ENCODE results near the gene CYP4V2. TPM values are rescaled to one million over a fixed set of nuclear protein-coding genes. Genes with fewer than 3 reads are reported as not detected.
"Not testable (repeated sequence)": the region's sequence is repeated elsewhere in the genome, so short reads cannot be mapped to it uniquely, and the experiment has no call there.

The CYP4V2 gene
- total RNA-seq, 4 donors from 2014 or later: 7.0 to 12.1 (median 7.9) TPM

GRCh38 chr4:186243331-186243730, 52.0 kb downstream of the CYP4V2 start:
- H3K27me3 ChIP-seq: no peaks in the 10 kb centered on the region
- H3K4me3 ChIP-seq: no peak overlapping the region
- DNase-seq (ENCODE audit: low spot score in 2 of 2): no peak
- peaks cover 3% of the 10 kb centered on the region for H3K9me3 ChIP-seq
- H3K27ac ChIP-seq: no peak overlapping the region
- TF ChIP-seq POLR2A (IDR thresholded peaks at IDR 0.05) (no peak), EP300 (IDR thresholded peaks at IDR 0.05) (no peak), POLR2AphosphoS5 (IDR thresholded peaks at IDR 0.05) (no peak), CTCF (IDR thresholded peaks at IDR 0.05) (no peak)
- H3K36me3 ChIP-seq: no peaks in the 10 kb centered on the region
- 88% methylated on average over 2 of the region's 2 CpGs for WGBS
- no peaks in the 10 kb centered on the region for H3K4me1 ChIP-seq

- H3K27me3 ChIP-seq: no peaks in the 10 kb centered on the region
- H3K27ac ChIP-seq: no peak overlapping the region
- peaks cover 3% of the 10 kb centered on the region for H3K9me3 ChIP-seq
- H3K4me3 ChIP-seq: no peak overlapping the region
- H3K36me3 ChIP-seq: no peaks in the 10 kb centered on the region
- DNase-seq (ENCODE audit: low spot score in 2 of 2): no peak
- TF ChIP-seq EP300 (IDR thresholded peaks at IDR 0.05) (no peak), POLR2AphosphoS5 (IDR thresholded peaks at IDR 0.05) (no peak), CTCF (IDR thresholded peaks at IDR 0.05) (no peak), POLR2A (IDR thresholded peaks at IDR 0.05) (no peak)
- 85% methylated on average over 5 of the region's 5 CpGs for WGBS
- no peaks in the 10 kb centered on the region for H3K4me1 ChIP-seq
Measured at GRCh38 chr4:186244835-186245234, 53.5 kb downstream of the CYP4V2 start.

GRCh38 chr4:186247062-186247752, 55.8 kb downstream of the CYP4V2 start:
- not testable (repeated sequence) for H3K27ac ChIP-seq; H3K27me3 ChIP-seq; DNase-seq (ENCODE audit: low spot score in 2 of 2); H3K36me3 ChIP-seq; H3K4me1 ChIP-seq; H3K4me3 ChIP-seq; H3K9me3 ChIP-seq
- 87% methylated on average over 9 of the region's 9 CpGs for WGBS

- Histone ChIP-seq H3K27me3 (no peaks in the 10 kb centered on the region), H3K4me3 (no peak overlapping the region), H3K36me3 (no peaks in the 10 kb centered on the region), H3K9me3 (peaks cover 3% of the 10 kb centered on the region), H3K4me1 (no peaks in the 10 kb centered on the region), H3K27ac (no peak overlapping the region)
- WGBS: 52% methylated on average over 1 of the region's 1 CpG
- no peak for DNase-seq (ENCODE audit: low spot score in 2 of 2)
- no peak for TF ChIP-seq CTCF (IDR thresholded peaks at IDR 0.05)
- no peak for TF ChIP-seq POLR2AphosphoS5 (IDR thresholded peaks at IDR 0.05)
Measured at GRCh38 chr4:186248643-186249042, 57.3 kb downstream of the CYP4V2 start.

- Histone ChIP-seq H3K27ac (no peak overlapping the region), H3K36me3 (no peaks in the 10 kb centered on the region), H3K27me3 (no peaks in the 10 kb centered on the region), H3K4me3 (no peak overlapping the region), H3K4me1 (no peaks in the 10 kb centered on the region), H3K9me3 (peaks cover 3% of the 10 kb centered on the region)
- 48% methylated on average over 8 of the region's 8 CpGs for WGBS
- TF ChIP-seq POLR2AphosphoS5 (IDR thresholded peaks at IDR 0.05) (no peak), CTCF (IDR thresholded peaks at IDR 0.05) (no peak), EP300 (IDR thresholded peaks at IDR 0.05) (no peak), POLR2A (IDR thresholded peaks at IDR 0.05) (no peak)
- DNase-seq (ENCODE audit: low spot score in 2 of 2): no peak
Measured at GRCh38 chr4:186249785-186250754, 58.7 kb downstream of the CYP4V2 start.
